Hepatocyte (in vitro differentiated cells): ENCODE measurements around the gene TMEM203.

Source experiments
- CTCF ChIP-seq: fragments of 200-600 bp; sonication (generic); IDR thresholded peaks from 2 replicates; pipeline ENCODE4 v1.5.1; 2016; ENCODE audit warnings: antibody characterized with exemption, mild to moderate bottlenecking; ENCODE audit not compliant: poor library complexity
- EZH2 ChIP-seq: fragments of 200-600 bp; sonication (generic); IDR thresholded peaks from 2 replicates; pipeline ENCODE4 v1.6.1; 2016; ENCODE audit warnings: antibody characterized with exemption, mild to moderate bottlenecking, borderline replicate concordance
- EZH2phosphoT487 ChIP-seq: fragments of 200-600 bp; sonication (generic); IDR thresholded peaks from one replicate; pipeline ENCODE4 v1.6.1; 2018; ENCODE audit warnings: antibody characterized with exemption, mild to moderate bottlenecking, low read depth, moderate library complexity; ENCODE audit not compliant: unreplicated experiment, severe bottlenecking

DNA sequence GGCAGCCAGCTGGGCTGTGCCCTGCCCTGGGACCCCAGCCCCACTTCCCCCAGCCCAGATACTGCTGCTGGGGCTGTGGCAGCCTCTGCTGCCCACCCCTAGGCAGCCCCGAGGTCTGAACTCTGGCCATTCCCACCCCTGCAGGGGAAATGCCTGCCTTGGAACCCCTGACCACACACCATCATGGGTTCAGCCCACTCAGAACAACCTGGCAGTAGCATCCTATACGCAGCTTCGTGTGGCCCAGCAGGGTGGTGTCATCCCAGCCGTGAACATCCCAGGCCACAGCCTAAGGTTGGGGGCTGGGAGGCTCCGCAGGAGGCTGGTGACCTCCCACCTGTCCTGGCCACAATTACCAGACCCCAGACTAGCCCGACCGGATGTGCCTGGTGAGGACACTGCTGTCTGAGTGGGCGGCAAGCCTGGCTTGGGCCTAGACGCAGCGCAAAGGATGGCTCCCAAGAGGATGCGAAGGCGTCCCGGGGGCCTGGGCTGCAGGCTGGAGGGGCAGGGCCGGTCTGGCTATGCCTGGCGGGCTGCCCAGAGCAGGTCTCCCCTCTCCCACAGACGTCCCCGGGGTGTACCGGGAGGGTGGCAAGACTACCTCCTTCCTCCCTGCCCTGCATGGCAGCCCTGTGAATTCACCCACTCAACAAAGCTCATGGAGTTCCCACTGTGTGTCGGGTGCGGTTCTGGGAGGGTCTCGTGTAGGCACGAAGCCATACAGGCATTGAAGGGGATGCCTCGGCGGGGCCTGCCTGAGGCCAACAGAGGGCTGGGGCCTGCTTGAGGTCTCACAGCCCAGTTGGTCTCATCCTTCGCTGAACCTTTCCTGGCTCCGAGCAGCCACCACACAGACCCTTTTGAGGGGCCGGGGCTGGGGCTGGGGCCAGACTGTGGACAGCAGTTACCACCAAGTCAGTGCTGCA is 23.8 kb upstream of the TMEM203 start:
- no peak for TF ChIP-seq EZH2phosphoT487
- TF ChIP-seq EZH2 = no peak
- TF ChIP-seq CTCF = no peak
